Hepatic stellate cell (primary cell): ENCODE results near the gene HNRNPC.
"Not testable (repeated sequence)": the region's sequence is repeated elsewhere in the genome, so short reads cannot be mapped to it uniquely, and the experiment has no call there.

ENCODE experiments used
- DNase-seq: peaks from one replicate; pipeline ENCODE4 v3.0.0; 2011; ENCODE audit warnings: low spot score

HNRNPC gene

DNA sequence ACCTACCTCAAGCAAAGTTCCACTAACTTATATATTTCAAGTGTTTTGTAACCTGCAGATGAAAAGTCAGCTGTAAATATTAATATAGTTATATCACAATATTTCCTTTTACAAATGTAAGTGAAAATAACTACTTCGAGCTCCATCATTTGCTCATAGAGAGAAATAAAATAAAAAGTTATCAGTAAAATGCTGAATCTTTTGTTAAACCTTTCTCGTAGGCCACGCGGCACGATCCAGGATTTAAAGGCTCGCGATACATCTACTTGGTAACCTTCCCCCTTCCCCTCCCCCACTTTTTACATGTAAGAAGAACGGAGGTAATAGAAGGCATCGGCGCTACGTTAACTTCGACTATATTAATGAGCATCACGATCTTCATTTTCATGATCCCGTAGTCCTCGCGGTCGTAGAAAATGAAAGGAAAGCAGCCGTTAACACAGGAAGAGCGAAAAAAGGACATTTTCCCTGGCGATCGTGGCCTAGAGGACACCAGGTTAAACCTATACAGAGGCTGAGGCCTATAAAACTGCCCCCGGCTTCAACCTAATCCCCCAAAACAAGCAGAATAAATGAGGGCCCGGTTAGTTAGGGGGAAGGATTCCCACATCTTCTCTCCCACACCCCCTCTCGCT lies 508 bp downstream of the HNRNPC start:
- DNase-seq = no peak

DNA sequence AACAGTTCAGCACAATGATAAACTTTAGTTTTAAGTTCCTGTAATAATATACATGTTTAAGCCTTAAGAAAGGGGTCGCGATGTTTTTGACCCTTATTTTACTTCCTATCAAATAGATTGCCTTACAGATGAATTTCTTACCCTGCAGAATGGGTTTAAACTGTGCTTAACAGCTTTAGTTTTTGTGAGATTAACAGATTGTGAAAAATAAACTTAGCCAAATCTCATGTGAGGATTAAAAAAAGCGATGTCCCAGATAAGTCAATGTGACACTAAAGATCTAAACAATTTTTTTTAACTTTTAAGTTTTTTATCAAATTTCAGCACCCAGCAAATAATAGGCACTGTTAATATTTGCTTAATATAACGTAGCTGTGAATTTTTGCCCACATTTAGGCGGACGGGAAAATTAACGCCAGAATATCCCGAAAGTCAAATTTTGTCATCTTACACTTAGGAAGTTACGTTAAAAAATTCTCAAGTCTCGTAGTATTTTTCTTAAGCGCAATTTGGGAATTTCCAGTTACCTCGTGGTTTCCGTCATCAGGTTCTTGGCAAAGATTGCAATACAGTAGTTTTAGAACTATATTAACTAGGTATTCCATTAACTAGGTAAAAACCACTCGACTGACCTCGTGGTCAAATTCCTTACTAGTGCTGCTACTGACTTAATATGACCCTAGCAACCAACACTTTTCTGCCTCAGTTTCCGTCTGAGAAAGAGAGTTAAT lies 1.2 kb downstream of the HNRNPC start:
- no peak for DNase-seq

DNA sequence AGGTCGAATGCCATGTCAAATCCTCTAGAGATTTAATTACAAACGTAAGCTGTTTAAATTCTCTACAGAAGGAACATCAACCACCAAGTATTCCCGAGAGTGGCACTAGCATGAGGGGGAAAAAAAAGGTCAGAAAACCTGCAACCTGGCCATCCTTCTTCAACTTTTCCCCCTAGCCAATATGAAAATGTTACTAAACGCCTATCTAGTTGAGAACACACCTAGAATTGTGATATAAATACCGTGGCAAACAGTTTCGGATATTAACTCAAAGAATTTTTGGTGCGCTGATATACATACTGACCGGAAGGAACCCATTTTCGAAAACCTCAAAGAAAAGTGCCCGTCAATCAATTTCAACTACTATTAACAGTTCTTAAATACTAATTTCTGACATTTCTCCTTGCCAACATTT lies 1.8 kb downstream of the HNRNPC start:
- no peak for DNase-seq

DNA sequence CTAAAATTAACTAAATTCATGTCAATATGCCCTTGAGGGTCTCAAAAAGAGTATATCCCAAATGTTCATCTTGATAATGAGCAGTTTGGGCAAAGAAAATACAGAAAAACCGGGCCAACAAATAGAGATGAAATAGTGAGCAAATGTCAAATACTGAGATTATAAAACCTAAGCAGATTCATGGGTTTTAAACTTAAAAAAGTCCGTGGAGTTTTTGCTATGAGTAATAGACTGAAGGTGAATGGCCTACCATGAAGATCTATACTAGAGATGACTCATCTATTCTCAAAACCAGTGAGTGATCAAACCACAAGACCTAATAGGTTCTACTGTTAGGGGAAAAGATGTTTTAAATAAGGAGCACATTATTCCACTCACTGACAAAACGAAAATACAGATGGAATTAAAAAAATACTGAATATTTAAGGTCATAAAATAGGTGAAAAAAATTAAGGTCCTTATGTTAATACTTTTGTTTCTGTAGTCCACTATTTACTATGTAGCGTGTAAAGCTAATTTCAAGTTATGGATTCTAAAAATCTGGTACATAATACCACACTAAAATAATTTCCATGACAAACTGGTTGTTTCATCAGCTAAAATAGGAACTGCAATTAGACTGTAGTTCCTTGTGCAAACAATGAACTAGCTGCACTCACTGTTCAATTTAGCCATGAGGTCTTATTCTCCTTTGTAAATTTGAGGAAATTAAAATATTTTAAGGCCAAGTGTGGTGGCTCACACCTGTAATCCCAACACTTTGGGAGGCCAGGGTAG lies 5.0 kb downstream of the HNRNPC start:
- no peak for DNase-seq

DNA sequence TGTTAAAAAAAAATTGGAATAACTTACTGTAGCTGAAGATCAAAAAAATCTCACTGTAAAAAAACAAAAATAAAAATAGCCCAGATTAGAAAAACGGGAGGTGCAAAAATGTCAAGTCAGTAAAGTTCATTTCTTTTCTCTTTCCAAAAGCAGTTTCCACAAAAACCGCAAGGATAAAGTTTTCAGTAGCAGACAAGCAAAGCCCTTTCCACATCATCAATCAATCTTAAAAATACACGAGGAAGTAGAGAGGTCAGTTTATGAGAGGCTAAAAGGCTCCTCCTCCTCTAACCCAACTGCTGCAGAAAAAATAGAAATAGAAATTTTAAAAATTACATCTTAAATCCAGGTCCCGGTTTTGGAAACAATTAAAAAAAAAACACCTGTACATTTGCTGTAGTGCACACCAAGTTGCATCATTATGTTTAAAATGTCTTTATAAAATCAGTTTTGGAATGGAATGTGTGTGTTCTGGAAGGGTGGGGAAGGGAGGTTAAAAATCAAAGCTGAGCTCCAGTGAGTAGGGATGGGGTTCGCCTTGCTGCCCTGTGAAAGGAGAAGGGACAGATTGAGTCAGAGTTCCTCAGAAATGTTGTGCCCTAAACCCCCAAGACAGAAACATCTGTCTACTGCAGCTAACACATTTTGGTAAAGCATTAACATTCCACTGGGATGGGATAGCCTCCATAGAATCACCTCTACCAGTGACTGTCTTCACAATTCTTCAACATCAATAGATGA lies 5.8 kb downstream of the HNRNPC start:
- no peak for DNase-seq

DNA sequence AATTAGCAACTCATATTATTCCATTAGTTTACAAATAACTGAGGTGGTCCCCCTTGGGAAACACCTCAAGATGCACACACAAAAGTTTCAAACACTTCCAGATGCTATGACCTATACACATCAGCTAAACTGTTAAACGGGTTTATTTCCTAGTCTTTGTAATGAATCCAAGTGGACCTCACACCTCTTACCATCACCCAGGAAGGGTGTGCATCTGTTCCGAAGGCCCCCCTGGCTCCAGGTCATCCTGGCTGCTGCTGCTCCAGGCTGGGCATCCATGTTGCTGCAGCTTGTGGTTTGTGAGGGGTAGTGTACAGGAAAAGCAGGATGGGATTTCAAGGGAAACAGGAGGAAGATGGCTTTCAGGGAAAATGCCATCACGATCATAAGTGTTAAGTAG lies 6.8 kb downstream of the HNRNPC start:
- DNase-seq = no peak

DNA sequence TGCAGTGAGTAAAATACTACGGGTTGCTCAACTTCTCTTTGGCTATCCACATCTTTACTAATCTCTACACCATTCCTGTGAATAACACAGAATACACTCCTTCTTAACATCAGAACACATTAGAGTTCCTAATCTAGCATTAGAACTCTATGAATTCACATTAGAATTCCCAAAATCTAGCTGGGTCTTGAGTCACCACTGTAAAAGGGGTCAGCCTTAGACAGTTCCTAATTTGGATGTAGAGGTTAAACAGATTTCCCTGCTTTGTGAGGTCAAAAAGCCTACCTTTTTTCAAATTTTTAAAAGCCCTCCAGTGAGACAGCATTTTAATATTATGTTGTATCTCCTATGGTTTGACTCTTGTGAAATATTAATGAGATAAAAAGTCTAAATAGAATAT lies 7.4 kb downstream of the HNRNPC start:
- no peak for DNase-seq

DNA sequence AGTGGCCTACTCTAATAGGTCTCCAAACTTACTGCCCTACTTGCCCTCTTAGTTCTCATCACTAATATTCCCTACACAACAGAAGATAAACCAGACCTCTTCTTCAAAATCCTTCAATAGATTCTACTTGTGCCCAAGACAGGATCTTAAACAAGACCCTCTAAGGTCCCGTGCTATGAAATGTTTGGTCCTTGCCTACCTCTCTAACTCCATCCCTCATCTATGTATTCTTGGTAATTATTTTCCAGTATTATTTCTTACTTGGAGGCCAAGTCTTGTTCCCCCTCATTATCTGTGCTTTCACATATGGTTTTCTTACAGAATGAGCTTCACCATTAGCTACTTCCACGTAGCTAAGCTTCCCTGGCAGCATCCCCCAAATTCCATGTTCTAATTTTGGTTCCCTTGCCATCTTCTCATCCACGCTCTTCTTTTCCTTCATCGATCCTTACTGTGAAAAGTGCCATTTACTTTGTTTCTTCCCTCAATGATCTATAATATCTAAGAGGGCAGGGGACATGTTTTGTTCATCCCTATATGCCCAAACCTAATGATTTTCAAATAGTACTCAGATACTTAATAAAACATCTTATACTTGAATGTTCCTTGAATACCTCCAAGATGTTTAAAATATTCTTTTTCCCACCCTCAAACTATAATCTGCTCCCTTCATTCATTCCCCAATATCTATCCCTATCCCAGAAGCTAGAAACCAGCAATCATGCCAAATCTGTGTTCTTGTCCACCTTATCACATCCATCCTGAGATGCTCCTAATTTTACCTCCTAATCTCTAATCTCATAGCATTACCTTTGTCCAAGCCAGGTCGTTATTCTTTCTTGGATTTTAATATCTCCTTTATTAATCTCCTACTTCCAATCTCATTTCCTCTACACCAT lies 10.1 kb downstream of the HNRNPC start:
- no peak for DNase-seq

DNA sequence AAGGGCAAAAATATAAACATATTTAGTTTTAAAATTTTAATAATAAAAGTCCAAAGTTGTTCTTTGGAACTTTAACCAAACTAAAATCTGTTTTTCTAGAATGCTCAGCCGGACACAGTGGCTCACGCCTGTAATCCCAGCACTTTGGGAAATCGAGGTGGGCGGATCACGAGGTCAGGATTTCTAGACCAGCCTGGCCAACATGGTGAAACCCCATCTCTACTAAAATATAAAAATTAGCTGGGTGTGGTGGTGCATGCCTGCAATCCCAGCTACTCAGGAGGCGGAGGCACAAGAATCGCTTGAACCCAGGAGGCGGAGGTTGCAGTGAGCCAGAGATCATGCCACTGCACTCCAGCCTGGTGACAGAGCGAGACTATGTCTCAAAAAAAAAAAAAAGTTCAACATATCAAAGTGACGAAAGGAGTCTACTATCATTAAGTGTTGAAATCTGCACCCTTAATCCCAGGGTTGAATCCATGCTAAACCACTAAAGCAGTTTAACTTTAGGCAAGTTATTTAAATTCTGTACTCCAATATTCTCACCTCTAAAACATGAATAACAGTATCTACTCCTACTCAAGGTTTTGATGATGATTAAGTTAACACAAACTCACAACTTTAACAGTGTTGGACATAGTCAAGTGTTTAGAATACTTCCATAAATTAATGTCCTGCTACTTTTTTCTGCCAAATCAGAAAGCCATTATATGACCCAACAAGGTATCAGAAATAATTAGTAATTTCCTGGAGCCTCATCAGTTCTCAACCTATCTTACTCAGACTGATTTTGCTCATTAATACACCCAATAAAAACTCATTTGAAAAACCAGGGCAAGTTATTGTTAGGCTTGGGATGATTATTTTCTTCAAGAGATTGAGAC lies 11.0 kb downstream of the HNRNPC start:
- DNase-seq = no peak

DNA sequence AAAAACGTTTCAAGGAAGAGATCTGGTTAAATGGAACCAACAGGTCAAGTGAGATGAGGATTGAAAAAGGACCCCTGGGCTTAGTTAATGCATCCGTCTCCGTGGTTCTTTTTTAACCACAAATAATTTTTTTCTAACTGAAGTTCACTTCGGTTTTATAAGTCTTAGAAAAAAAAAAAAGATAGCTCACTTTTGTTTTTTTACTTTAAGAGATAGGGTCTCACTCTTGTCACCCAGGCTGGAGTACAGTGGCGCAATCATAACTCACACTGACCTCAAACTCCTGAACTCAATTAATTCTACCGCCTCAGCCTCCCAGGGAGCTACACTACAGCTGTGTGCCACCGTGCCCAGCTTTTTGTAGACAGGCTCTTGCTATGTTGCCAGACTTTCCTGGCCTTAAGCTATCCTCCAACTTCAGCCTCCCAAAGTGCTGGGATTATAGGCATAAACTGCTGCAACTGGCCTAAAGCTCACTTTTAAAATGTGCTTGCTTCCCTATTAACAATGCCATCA lies 11.8 kb downstream of the HNRNPC start:
- DNase-seq = no peak

DNA sequence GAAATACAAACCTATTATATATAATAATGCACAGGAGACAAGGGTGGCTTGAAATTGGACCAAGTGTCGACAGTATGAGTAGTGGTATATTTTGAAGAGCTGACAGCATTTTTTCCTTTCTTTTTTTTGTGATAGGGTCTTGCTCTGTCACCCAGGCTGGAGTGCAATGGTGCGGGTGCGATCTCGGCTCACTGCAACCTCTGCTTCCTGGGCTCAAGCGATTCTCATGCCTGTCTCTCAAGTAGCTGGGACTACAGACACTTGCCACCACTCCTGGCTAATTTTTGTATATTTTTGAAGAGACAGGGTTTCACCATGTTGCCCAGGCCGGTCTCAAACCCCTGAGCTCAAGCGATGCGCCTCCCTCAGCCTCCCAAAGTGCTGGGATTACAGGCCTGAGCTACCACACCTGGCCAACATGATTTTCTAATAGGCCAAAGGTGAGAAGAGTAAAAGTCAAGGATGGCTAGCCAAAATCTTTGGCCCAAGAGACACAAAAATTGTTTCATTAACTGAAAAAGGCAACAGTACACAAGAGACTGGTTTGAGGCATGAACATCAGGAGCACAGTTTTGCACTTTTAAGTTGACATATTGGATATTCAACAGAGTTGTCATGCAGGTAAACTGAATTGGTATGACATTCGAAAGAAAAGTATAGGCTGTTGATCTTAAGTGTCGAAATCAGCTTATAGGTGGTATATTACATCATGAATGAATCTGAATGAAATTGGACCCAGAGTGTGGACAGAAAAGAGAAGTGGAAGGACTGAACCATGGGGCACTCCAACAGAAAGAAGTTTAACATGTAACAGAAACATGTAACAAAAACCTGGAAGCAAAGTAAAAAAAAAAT lies 12.5 kb downstream of the HNRNPC start:
- no peak for DNase-seq

DNA sequence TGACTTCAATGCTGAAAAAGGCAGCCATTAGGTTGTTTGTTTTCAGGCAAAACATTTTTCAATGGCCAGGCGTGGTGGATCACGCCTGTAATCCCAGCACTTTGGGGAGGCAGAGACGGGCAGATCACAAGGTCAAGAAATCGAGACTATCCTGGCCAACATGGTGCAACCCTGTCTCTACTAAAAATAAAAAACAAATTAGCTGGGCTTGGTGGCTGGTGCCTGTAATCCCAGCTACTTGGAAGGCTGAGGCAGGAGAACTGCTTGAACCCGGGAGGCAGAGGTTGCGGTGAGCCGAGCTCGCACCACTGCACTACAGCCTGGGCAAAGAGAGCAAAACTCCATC lies 13.2 kb downstream of the HNRNPC start:
- not testable (repeated sequence) for DNase-seq

DNA sequence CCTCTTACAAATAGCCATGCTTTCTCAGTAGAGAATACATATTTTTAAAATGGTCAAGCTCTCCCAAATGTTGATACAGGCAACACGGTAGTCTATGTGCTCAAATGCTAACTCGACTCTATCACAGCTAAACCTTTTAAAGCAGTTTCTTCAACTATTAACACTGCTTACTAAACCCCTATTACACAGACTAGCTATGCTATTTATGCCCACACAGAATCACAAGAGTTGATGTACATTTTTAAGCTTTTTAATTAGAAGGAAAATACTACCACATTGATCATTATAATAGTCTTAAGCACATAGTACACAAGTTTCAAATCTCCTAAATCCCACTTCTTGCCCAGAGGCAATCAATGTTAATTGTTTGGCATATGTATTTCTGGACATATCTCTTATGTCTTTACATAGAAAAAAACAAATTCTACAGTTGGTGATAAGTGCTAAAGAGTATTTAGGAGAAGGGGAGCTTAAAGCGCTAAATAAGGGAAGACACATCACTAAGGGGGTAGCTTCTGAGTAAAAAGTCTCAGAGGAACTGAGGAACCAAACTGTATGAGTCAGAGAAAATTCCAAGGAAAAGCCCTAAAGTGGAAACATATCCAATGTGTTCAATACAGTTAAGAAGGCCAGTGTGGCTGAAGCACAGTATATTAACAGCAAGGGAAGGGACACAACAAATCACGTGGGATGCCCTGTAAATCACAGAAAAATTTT lies 13.7 kb downstream of the HNRNPC start:
- DNase-seq = no peak

DNA sequence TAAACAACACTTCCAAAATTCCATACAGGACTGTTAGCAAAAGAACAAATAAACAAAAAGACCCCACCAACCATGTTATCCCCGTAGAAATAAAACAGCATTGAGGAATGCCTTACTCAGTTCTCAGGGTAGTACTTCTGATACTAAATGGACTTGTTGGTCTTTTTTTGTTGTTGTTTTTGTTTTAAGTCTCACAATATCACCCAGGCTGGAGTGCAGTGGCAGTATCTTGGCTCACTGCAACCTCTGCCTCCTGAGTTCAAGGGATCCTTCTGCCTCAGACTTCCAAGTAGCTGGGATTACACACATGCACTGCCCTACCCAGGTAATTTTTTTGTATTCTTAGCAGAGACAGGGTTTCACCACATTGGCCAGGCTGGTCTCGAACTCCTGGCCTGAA lies 17.1 kb downstream of the HNRNPC start:
- no peak for DNase-seq

DNA sequence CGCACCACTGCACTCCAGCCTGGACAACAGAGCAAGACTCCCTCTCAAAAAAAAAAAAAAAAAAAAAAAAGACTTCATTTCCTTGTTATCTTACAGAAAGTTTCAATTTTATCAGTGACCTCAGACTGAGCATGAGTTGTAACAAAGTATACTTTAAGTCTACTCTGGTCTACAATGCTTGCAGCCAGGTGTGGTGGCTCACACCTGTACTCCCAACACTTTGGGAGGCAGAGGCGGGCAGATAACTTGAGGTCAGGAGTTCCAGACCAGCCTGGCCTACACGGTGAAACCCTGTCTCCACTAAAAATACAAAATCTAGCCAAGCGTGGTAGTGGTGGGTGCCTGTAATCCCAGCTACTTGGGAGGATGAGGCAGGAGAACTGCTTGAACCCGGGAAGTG lies 18.0 kb downstream of the HNRNPC start:
- DNase-seq = no peak

DNA sequence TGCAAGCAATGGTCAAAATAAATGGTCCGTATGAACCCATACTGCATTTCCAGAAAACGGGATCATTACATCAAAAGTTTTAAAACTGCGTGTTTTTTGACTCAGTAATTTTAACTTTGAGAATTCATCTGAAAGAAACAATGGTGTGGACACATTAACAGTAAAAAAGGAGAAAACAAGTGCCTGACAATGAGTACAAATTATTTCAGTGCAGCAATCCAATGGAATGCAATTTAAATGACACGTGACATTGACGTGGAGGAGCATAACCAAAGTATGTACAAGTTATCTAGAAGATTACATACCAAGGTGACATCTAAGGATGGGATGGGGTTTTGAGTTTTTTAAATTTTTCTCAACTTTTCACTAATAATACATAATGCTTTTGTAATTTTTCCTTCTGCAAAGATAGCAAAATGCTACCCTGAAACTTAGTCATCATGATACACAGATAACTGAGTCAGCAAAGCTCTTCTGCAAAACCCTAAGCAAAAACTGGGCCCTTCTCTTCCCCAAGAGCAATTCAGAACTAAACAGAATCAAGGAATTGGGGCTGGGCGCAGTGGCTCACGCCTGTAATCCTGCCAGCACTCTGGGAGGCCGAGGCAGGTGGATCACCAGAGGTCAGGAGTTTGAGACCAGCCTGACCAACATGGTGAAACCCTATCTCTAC lies 20.4 kb downstream of the HNRNPC start:
- no peak for DNase-seq

DNA sequence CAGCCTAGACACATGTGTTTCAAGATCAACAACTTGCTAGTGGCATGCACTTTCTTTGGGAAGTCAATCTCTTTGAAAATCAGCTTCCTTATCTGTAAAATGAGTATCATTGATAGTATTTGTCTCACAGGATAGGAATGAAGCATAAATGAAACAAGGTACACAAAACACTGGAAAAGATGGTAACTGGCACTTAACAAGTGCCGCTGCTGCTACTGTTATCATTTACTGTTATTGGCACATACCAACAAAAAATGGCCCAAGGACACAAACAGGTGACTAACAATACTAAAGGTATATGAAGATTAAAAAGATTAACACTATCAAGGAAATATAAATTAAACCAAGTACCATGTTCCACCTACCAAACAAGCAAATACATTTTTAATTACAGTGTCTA lies 20.9 kb downstream of the HNRNPC start:
- no peak for DNase-seq

DNA sequence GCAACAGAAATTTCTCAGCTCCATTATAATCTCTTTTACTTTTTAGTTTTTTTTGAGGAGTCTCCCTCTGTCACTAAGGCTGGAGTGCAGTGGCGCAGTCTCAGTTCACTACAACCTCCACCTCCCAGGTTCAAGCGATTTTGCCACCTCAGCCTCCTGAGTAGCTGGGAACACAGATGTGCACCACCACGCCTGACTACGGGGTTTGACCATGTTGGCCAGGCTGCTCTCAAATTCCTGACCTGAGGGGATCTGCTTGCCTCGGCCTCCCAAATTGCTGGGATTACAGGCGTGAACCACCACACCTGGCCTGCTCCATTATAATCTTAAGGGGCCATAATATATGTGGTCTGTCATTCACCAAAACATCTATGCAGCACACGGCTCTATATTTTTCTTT lies 23.4 kb downstream of the HNRNPC start:
- no peak for DNase-seq
